ENCODE data around the gene ZNF300.
A peak's percentile ranks its signal among the peaks of the same experiment; 100 is the strongest.

Gene ZNF300

DNA sequence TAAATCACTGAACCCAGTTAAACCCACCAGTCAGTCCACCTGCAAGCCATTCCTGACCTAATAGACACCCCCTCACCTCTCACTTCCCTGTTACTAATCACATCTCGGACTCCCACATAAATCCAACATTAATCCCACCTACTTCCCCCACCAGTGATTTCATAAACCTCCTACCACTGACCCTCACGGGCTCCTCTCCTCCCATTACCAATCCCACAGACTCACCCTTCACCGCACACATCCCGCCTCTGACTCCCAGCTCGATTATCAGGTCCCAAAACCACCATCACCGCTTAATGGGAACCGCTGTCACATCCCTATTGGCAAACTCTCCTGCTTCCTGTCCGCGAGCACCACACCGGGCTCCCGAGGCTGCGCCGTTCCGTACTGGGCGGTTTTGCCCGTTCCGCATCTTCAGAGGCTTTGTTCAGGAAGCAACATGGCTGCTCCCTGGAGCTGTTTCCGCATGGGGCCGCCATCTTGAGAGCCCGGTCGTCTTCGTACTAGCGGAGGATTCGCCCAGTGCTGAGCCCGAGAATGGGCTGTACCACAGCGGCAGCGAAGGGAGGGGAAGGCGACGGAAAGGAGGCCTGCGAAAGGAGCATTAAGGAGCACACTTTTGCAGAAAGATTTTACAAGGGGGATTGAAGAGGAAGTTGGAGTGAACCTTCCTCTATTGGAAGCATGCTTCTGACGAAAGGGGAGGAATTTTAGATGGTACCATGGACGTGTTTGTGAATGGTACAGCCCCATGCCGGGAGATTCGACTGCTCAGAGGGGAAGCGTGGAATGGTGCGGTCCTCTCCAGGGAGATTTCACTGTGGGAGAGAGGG, at the start of gene ZNF300:
Gene ZNF300 (minus strand): TSS at position 502 of the 833 bp plus-strand sequence. CDS start 1,825 bp downstream, outside the sequence.
- POLR2A ChIA-PET: interaction anchor here (1.0 to 1.2 kb wide), 2 partner anchors 10 to 121 kb away, joined by 3 read pairs; no protein-coding TSS in a partner anchor
- Histone ChIP-seq H3K36me3 (ENCODE audit: control insufficient read depth in 2 of 2, insufficient read depth in 1 of 2, low read length in 2 of 2) (peaks cover 0 to 33% of the 10 kb centered on the region in 2 experiments; a peak in 1 of 3 replicates), H3K9me3 (ENCODE audit: control insufficient read depth, insufficient read depth, low read depth, low read length) (no peaks in the 10 kb centered on the region), H3K4me3 (ENCODE audit: low read depth, low read length) (peak within 1 kb of the TSS; percentile 55), H3K4me1 (ENCODE audit: control insufficient read depth, insufficient read depth, low read length) (no peaks in the 10 kb centered on the region), H3K27ac (ENCODE audit: extremely low read depth, low read depth, low read length) (peak within 1 kb of the TSS; percentile 65)
- CTCF ChIA-PET: no interaction called here
- TF ChIP-seq ZNF791 (tag by site-specific recombination; IDR thresholded peaks at IDR 0.05): no peak
- TF ChIP-seq ZNF350 (tag by site-specific recombination; IDR thresholded peaks at IDR 0.05): no peak
- TF ChIP-seq ZBTB17 (tag by site-specific recombination; IDR thresholded peaks at IDR 0.05): peak; percentile 88
- TF ChIP-seq KLF8 (tag by site-specific recombination; IDR thresholded peaks at IDR 0.05): peak; percentile 37
- no peak for TF ChIP-seq ZNF221 (tag by site-specific recombination; IDR thresholded peaks at IDR 0.05; ENCODE audit: borderline replicate concordance)
- peak; percentile 94 for TF ChIP-seq ZFHX2 (tag by site-specific recombination; conservative IDR thresholded peaks at IDR 0.05)
- TF ChIP-seq ZNF660 (tag by site-specific recombination; IDR thresholded peaks at IDR 0.05): peak; percentile 89; the same call in 1 of the 2 replicates
- peak; percentile 15; the same call in 1 of the 2 replicates for TF ChIP-seq GLIS1 (tag by site-specific recombination; IDR thresholded peaks at IDR 0.05)
- peak; percentile 11; the same call in 1 of the 2 replicates for TF ChIP-seq ZNF558 (tag by site-specific recombination; IDR thresholded peaks at IDR 0.05)
- TF ChIP-seq ZNF10 (tag by site-specific recombination; IDR thresholded peaks at IDR 0.05): no peak
- peak; percentile 43; the same call in 1 of the 2 replicates for TF ChIP-seq REST (tag by site-specific recombination; IDR thresholded peaks at IDR 0.05)
- peak; percentile 62; the same call in 1 of the 2 replicates for TF ChIP-seq ZNF777 (tag by site-specific recombination; IDR thresholded peaks at IDR 0.05; ENCODE audit: borderline replicate concordance)
- TF ChIP-seq, protein P1, sequence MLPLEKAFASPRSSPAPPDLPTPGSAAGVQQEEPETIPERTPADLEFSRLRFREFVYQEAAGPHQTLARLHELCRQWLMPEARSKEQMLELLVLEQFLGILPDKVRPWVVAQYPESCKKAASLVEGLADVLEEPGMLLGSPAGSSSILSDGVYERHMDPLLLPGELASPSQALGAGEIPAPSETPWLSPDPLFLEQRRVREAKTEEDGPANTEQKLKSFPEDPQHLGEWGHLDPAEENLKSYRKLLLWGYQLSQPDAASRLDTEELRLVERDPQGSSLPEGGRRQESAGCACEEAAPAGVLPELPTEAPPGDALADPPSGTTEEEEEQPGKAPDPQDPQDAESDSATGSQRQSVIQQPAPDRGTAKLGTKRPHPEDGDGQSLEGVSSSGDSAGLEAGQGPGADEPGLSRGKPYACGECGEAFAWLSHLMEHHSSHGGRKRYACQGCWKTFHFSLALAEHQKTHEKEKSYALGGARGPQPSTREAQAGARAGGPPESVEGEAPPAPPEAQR (tag by site-specific recombination; IDR thresholded peaks at IDR 0.05): peak; percentile 39; the same call in 1 of the 2 replicates
- TF ChIP-seq SP7 (tag by site-specific recombination; IDR thresholded peaks at IDR 0.05): peak; percentile 74
- peak; percentile 65 for TF ChIP-seq ZNF335 (tag by site-specific recombination; conservative IDR thresholded peaks at IDR 0.05)
- peak; percentile 65; the same call in 1 of the 2 replicates for TF ChIP-seq ZNF518A (tag by site-specific recombination; conservative IDR thresholded peaks at IDR 0.05; ENCODE audit: low read depth)
- peak; percentile 68; the same call in 1 of the 2 replicates for TF ChIP-seq ZEB2 (tag by site-specific recombination; IDR thresholded peaks at IDR 0.05)
- no peak; the same call in 1 of the 2 replicates for TF ChIP-seq ZSCAN23 (tag by site-specific recombination; IDR thresholded peaks at IDR 0.05)
- peak; percentile 68; the same call in 1 of the 2 replicates for TF ChIP-seq ZSCAN5A (tag by site-specific recombination; IDR thresholded peaks at IDR 0.05)
- peak; percentile 94 for TF ChIP-seq ZNF600 (tag by site-specific recombination; IDR thresholded peaks at IDR 0.05)
- no peak for TF ChIP-seq ZSCAN30 (tag by site-specific recombination; IDR thresholded peaks at IDR 0.05)
- TF ChIP-seq WT1 (tag by site-specific recombination; IDR thresholded peaks at IDR 0.05): peak; percentile 38; the same call in 1 of the 2 replicates
- TF ChIP-seq ZNF2 (tag by site-specific recombination; IDR thresholded peaks at IDR 0.05): peak; percentile 36; the same call in 1 of the 2 replicates
- TF ChIP-seq ZNF639 (tag by site-specific recombination; IDR thresholded peaks at IDR 0.05): 0 out of 2 replicates have a peak, but pooled peaks have one; percentile 51
